Activated T-cell treated with anti-CD3 and anti-CD28 coated beads, Interleukin-2, amount 50 U/mL, for 72 hours (primary cell): ENCODE results near the gene AATK. TPM values are rescaled to one million over a fixed set of nuclear protein-coding genes. Genes with fewer than 3 reads are reported as not detected.

ENCODE experiments used
- ATAC-seq, 2 donors: fragments of 150-1000 bp; cut with Tn5 transposase; replicated peaks in 1 of 2; 2 replicates each; pipeline ENCODE4 v1.10.0; 2021; ENCODE audit warnings: moderate library complexity in 2 of 2, mild to moderate bottlenecking in 1 of 2
- DNase-seq, 2 donors: peaks; one replicate each; pipeline ENCODE4 v3.0.0; 2021 to 2022; ENCODE audit warnings: mixed read lengths in 1 of 2
- H3K27ac Mint-ChIP-seq: one replicate; pipeline ENCODE4 v1.8.0; 2022; ENCODE audit warnings: mild to moderate bottlenecking, moderate library complexity, mixed read lengths
- H3K27me3 Mint-ChIP-seq: one replicate; pipeline ENCODE4 v1.8.0; 2022; ENCODE audit warnings: low read depth, mixed read lengths
- H3K36me3 Mint-ChIP-seq, 2 donors: one replicate each; pipeline ENCODE4 v1.8.0; 2022; ENCODE audit warnings: mixed read lengths in 2 of 2, mild to moderate bottlenecking in 1 of 2; ENCODE audit not compliant: insufficient read depth in 2 of 2
- H3K4me1 Mint-ChIP-seq: one replicate; pipeline ENCODE4 v1.8.0; 2022; ENCODE audit warnings: low read depth, mixed read lengths
- H3K4me3 Mint-ChIP-seq, 2 donors: one replicate each; pipeline ENCODE4 v1.8.0; 2022; ENCODE audit warnings: mild to moderate bottlenecking in 2 of 2, mixed read lengths in 2 of 2, moderate library complexity in 2 of 2
- H3K9me3 Mint-ChIP-seq, 2 donors: one replicate each; pipeline ENCODE4 v1.8.0; 2022; ENCODE audit warnings: mixed read lengths in 2 of 2
- total RNA-seq, 2 donors: library from RNA; stranded (reverse); gene quantifications; one replicate each; pipeline ENCODE4 v1.2.3, GENCODE V29; 2022

Gene AATK
- total RNA-seq, 2 donors from 2014 or later: 0.48 to 0.81 TPM

DNA sequence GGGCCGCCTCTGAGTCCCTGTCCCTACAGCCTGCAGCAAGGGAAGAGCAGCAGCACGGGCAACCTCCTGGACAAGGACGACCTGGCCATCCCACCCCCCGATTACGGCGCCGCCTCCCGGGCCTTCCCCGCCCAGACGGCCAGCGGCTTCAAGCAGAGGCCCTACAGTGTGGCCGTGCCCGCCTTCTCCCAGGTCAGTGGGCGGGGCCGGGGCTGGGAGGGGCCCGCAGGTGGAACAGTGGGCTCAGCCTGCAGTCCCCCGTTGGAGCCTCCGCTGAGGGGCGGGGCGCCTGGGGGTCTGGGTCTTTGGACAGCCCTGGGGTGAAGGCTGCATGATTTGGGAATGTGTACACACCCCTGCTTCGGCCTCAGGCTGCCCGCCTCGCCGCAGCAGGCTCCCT, 59.3 kb downstream of the AATK start:
- ATAC-seq (no peak), DNase-seq (no peak)
- Mint-ChIP-seq H3K4me3 (no peak overlapping the region), H3K36me3 (no peaks in the 10 kb centered on the region), H3K27ac (no peak overlapping the region), H3K9me3 (no peaks in the 10 kb centered on the region), H3K4me1 (peaks cover 4% of the 10 kb centered on the region), H3K27me3 (no peaks in the 10 kb centered on the region)

DNA sequence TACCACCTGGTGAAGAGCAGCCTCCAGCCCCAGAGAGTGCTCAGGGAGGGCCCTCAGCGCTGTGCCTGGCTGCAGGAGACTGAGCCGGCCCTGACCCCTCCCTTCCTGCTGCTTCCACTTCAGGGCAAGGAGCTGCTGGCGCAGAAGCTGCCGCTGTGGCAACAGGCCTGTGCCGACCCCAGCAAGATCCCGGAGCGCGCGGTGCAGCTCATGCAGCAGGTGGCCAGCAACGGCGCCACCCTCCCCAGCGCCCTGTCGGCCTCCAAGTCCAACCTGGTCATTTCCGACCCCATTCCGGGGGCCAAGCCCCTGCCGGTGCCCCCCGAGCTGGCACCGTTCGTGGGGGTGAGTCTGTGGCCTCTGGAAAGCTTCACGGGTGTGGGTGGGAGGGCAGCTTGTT, 62.6 kb downstream of the AATK start:
- no peak for DNase-seq
- ATAC-seq: no peak

DNA sequence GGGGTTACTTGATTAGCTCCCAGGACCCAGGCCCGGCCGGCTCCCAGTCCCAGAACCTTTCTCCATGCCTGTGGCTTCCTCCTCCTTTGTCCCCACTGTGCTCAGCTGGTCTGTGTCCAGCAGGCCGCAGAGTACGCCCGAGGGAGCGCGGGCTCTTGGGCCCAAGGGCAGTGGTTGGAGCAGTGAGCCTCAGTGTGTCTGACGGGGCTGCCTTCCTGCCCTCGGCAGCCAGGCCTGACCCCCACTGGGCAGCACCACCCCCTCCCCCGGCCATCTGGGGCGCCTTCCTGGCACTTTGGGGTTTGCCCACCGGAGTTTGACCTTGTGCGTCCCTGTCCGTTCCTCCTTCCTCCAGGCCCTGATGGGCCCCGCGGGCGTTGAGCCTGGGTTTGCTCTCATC, 63.2 kb downstream of the AATK start:
- Mint-ChIP-seq H3K4me1 (no peaks in the 10 kb centered on the region), H3K36me3 (no peaks in the 10 kb centered on the region), H3K9me3 (no peaks in the 10 kb centered on the region), H3K27ac (no peak overlapping the region), H3K4me3 (no peak overlapping the region), H3K27me3 (no peaks in the 10 kb centered on the region)
- no peak for DNase-seq
- ATAC-seq: no peak

More for the DNA sequence above, 62.6 kb downstream of the AATK start:
- no peaks in the 10 kb centered on the region for H3K9me3 Mint-ChIP-seq
- no peaks in the 10 kb centered on the region for H3K36me3 Mint-ChIP-seq
- H3K27ac Mint-ChIP-seq: no peak overlapping the region
- no peak overlapping the region for H3K4me3 Mint-ChIP-seq
- no peaks in the 10 kb centered on the region for H3K4me1 Mint-ChIP-seq
- no peaks in the 10 kb centered on the region for H3K27me3 Mint-ChIP-seq

DNA sequence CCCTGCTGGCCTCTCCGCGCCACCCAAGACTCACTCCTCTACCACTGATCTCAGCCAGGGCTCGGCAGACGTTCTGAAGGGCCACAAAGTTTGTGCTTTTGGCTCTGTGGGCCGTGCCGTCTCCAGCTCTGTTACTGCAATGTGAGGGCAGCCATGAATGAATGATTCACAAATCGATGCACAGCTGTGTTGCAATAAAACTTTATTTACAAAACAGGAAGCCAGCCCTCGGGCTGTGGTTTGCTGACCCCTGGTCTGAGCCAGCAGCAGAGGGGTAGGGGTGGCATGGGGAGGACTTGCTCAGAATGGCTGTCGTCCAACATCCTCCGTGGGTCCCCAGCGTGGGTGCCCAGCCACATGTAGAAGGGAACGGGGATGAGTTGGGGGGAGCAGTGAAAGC, 63.7 kb downstream of the AATK start:
- H3K4me1 Mint-ChIP-seq: no peaks in the 10 kb centered on the region
- no peaks in the 10 kb centered on the region for H3K27me3 Mint-ChIP-seq
- DNase-seq (no peak), ATAC-seq (no peak)
- no peaks in the 10 kb centered on the region for H3K36me3 Mint-ChIP-seq
- H3K27ac Mint-ChIP-seq: no peak overlapping the region
- no peak overlapping the region for H3K4me3 Mint-ChIP-seq
- H3K9me3 Mint-ChIP-seq: no peaks in the 10 kb centered on the region

DNA sequence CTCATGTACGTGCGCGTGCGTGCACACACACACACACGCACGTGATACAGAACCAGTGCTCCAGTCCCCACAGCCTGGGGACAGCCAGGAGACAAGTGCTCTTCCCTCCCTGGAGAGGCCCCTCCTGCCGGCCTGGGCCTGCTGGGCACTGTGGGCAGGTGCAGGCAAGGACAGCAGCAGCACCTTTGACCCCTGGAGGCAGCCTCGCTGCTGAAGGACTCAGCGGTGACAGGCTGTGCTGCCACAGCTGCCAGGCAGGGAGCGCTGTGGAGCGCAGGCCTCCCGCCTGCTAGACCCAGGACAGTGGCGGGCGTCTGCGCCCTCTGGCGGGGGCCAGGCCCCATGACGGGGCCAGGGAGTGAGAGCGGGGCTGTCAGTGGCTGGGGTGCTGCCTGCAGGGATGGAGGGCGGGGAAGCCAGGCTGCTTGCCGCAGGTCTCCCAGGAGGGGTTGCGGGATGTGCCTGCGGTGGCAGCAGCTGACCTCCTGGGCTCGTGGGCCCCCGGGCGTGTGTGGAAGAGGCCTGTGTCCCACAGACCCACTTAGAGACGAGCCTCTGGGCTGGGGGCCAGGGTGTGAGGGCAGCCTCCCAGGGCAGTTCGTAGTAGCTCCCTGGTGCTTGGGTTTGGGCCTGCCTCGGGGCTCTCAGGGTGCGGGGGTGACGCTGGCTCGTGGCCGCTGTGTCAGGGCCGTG, 64.3 kb downstream of the AATK start:
- Mint-ChIP-seq H3K27me3 (no peaks in the 10 kb centered on the region), H3K36me3 (no peaks in the 10 kb centered on the region), H3K27ac (no peak overlapping the region), H3K4me1 (peaks cover 5% of the 10 kb centered on the region), H3K4me3 (no peak overlapping the region), H3K9me3 (no peaks in the 10 kb centered on the region)
- ATAC-seq: peak; percentile 89 to 93
- peak; percentile 91 to 93 for DNase-seq

DNA sequence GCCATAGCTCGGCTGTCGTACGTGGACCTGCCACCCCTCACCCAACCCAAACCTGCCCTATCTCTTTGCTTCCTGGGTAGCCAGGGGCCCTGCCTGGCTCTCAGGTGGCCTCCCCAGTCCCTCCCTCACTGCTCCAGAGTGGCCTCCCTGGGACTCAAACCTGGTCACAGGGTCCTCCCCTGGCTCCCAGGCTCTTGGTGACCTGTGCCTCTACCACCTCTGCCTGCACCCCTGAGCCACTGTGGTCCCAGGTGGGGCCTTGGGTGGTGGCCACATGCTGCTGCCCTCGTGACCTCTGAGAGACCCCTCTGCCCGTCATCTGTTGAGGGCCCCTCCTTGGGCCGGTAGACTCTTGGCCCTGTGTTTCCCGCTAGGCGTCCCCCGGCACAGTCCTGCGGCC, 65.4 kb downstream of the AATK start:
- no peak for ATAC-seq
- peaks cover 16% of the 10 kb centered on the region for H3K4me1 Mint-ChIP-seq
- no peaks in the 10 kb centered on the region for H3K9me3 Mint-ChIP-seq
- no peak overlapping the region for H3K27ac Mint-ChIP-seq
- no peaks in the 10 kb centered on the region for H3K27me3 Mint-ChIP-seq
- no peak for DNase-seq
- no peaks in the 10 kb centered on the region for H3K36me3 Mint-ChIP-seq
- H3K4me3 Mint-ChIP-seq: no peak overlapping the region

DNA sequence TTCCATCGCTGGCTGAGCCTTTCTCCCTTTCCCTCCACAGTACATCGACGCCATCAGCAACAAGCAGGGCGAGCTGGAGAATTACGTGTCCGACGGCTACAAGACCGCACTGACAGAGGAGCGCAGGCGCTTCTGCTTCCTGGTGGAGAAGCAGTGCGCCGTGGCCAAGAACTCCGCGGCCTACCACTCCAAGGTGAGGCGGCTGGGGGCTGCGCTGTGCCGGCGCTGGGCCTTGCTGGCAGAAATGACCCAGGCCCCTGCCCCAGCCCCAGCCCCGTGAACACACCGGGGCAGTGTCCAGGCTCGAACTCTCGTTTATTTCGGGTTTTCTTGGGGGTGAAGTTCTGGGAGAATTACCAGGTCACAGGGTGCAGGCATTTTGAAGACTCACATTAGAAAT, 66.1 kb downstream of the AATK start:
- DNase-seq (no peak), ATAC-seq (no peak)
- Mint-ChIP-seq H3K4me3 (no peak overlapping the region), H3K27ac (no peak overlapping the region), H3K27me3 (no peaks in the 10 kb centered on the region), H3K36me3 (no peaks in the 10 kb centered on the region), H3K9me3 (no peaks in the 10 kb centered on the region), H3K4me1 (peaks cover 24% of the 10 kb centered on the region)

DNA sequence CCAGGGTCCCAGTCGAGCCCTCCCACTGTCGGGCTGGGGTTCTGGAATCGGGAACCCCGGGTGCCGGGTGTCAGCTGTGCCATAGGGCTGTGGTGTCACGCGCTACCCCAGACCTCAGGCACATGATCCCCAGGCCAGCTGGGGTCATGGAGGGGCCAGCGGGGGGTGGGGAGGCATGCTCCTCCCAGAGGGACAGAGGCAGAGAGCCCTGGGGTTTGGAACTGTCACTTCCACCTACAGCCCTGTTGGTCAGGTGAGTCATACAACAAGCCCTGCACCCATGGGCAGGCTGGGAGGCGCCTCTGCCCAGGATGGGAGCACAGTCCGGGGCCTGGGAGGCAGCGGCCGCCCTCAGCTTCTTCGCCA, 68.1 kb downstream of the AATK start:
- Mint-ChIP-seq H3K9me3 (no peaks in the 10 kb centered on the region), H3K4me1 (peaks cover 32% of the 10 kb centered on the region), H3K4me3 (no peak overlapping the region), H3K36me3 (no peaks in the 10 kb centered on the region), H3K27ac (no peak overlapping the region), H3K27me3 (no peaks in the 10 kb centered on the region)
- DNase-seq (peak; percentile 24 to 25), ATAC-seq (no peak)

DNA sequence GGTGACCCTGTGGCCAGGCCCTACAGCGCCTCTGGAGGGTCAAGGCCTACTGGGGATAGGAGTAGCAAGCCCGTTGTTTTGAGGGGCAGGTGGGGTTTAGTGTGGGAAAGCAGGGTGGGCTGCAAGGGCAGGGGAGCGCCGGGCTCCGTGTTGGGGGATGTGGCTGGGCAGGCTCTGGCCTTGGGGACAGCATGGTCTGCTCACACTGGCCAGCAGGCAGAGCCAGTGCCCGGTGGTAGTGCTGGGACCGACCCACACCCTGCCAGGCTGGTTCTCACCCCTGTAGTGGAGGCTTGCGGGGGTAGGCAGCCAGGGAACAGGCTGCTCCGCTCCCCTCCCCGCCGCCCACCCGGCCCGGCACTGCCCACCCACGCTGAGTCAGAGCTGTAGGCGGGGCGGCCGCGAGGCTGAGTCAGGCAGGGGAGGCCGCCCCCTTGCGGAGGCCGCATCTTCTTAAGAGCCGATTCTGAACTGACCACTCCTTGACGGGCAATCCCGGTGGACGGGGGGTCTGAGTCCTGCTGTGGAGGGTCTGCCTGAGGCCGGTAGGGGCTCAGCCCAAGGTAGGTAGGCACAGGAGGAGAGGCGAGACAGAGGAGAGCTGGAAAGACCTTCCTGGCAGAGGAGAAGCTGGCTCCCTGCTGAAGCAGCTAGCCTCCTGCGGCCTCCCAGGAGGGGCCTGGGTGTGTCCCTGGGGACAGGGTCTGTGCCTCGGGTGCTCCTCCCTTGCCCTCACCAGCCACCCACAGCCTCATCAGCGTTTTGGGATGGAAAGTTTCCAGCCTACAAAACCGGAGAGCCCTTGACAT, 68.7 kb downstream of the AATK start:
- H3K27ac Mint-ChIP-seq: no peak overlapping the region
- ATAC-seq (peak; percentile 6 to 25), DNase-seq (peak; percentile 72 to 73)
- no peaks in the 10 kb centered on the region for H3K36me3 Mint-ChIP-seq
- H3K4me3 Mint-ChIP-seq: peak overlapping the region; percentile 24 to 46
- H3K27me3 Mint-ChIP-seq: no peaks in the 10 kb centered on the region
- no peaks in the 10 kb centered on the region for H3K9me3 Mint-ChIP-seq
- peaks cover 32% of the 10 kb centered on the region for H3K4me1 Mint-ChIP-seq

DNA sequence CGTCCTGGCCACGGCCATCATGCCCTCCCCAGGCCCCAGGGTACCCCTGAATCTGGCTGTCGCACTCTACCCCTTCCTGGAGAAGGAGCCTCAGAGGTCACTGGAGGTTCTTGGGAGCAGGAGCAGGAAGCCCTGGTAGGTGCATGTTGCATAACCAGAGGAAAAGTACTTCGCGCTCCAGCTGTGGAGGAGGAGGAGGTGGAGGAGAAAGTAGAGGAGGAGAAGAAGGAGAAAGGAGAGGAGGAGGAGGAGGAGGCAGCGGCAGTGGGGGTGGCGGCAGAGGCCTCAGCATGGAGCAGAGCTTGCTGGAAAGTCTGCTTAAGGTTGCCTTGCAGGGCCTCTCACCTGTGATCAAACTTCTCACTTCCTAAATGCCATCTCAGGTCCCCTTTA, 69.3 kb downstream of the AATK start:
- H3K27me3 Mint-ChIP-seq: no peaks in the 10 kb centered on the region
- H3K4me3 Mint-ChIP-seq: peak overlapping the region in 1 of 2 donors; percentile 57
- no peaks in the 10 kb centered on the region for H3K36me3 Mint-ChIP-seq
- no peak overlapping the region for H3K27ac Mint-ChIP-seq
- H3K9me3 Mint-ChIP-seq: no peaks in the 10 kb centered on the region
- peaks cover 32% of the 10 kb centered on the region for H3K4me1 Mint-ChIP-seq
- DNase-seq (no peak), ATAC-seq (no peak)

DNA sequence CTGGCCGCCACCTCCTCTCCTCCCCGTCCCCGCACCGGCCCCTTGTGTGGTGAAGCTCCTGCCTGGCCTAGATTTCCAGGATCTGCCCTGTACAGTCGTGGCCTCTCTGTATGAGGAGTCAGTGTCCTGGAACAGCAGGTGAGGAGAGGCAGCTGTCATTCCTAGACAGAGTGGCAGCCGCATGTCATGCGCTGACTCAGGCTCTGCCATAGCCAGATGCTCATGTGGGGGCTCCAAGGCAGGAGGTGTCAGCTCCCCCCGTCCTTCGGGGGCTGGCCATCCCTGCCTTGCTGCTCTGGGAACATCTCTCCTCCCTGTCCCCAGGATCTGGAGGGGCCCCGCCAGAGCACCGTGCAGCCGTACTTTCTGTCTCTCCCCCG, 70.6 kb downstream of the AATK start:
- peak overlapping the region; percentile 56 to 66 for H3K4me3 Mint-ChIP-seq
- ATAC-seq: peak; percentile 43 to 61
- H3K4me1 Mint-ChIP-seq: peaks cover 32% of the 10 kb centered on the region
- H3K36me3 Mint-ChIP-seq: no peaks in the 10 kb centered on the region
- peak; percentile 33 to 40 for DNase-seq
- no peaks in the 10 kb centered on the region for H3K9me3 Mint-ChIP-seq
- H3K27me3 Mint-ChIP-seq: no peaks in the 10 kb centered on the region
- H3K27ac Mint-ChIP-seq: no peak overlapping the region

DNA sequence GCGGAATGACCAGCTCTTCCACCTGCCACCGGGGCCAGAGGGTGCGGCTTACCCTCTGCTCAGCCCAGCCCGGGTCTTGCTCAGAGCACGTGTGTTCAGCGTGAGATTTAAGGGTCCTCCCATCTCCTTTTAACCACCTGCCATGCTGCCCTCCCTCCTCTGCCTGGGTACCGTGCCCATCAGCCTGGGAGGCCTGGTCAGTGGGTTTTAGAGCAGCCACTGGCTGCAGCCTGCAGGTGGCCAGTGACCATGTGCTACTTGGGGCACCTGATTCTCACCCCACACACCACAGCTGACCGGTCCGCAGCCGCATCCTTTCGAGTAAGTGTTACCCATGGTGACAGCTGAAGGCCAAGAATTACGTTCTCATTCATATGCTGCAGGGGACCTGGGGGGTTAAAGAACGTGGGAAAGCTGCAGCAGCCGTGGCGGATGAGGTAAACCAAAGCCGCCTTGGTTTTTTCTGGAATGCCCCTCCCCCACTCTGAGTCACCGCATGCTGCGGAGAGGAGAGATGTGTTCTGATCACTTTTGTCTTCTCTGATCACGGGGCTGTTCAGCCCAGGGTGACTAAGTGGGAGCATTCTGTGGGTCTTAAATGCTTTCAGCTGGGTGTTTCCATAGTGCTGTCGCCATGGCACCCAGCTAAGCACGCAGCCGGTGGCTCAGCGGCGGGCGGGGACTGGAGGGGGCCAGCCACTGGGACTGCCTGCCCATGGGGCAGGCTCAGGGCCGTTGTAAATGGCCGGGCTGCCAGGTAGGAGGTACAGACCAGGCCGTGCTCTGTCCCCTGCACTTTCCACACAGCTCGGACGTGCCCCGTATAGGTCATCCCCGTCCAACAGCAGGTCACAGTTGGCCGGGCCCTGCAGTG, 71.3 kb downstream of the AATK start:
- DNase-seq (peak; percentile 89 to 92), ATAC-seq (peak; percentile 93)
- no peaks in the 10 kb centered on the region for H3K9me3 Mint-ChIP-seq
- peak overlapping the region; percentile 52 for H3K27ac Mint-ChIP-seq
- no peaks in the 10 kb centered on the region for H3K36me3 Mint-ChIP-seq
- H3K4me1 Mint-ChIP-seq: peaks cover 32% of the 10 kb centered on the region
- peak overlapping the region; percentile 56 to 66 for H3K4me3 Mint-ChIP-seq
- H3K27me3 Mint-ChIP-seq: no peaks in the 10 kb centered on the region
